ENCODE results near the gene SLC4A2. TPM values are rescaled to one million over a fixed set of nuclear protein-coding genes. Genes with fewer than 3 reads are reported as not detected.
A peak's percentile ranks its signal among the peaks of the same experiment; 100 is the strongest.

Gene SLC4A2
- total RNA-seq, 3 donors from 2014 or later (not counting 1 experiment from before 2014, with no cell fraction given), result 60.4 to 87.3 (median 66.1) TPM

GRCh38 chr7:151013356-151013732 is 46.0 kb upstream of the SLC4A2 start:
- no peaks in the 10 kb centered on the region for H3K9me3 Mint-ChIP-seq
- H3K27me3 Mint-ChIP-seq (ENCODE audit: low read depth in 2 of 2), result peaks cover 0 to 13% of the 10 kb centered on the region in 2 donors
- intact Hi-C loops (cut with micrococcal nuclease), result loop anchor here (1.0 to 10.0 kb wide), 3 partner anchors 36 to 349 kb away; partner anchors contain the start of gene KCNH2
- H3K4me3 ChIP-seq (ENCODE audit: low read length), result no peak overlapping the region
- peaks cover 79% of the 10 kb centered on the region for H3K4me1 ChIP-seq (ENCODE audit: control insufficient read depth, insufficient read depth, low read length)
- ATAC-seq (no peak), DNase-seq (no peak)
- peak overlapping the region; percentile 67 for H3K4me3 Mint-ChIP-seq
- peak overlapping the region; percentile 53 for H3K27ac ChIP-seq (ENCODE audit: low read length)
- H3K4me1 Mint-ChIP-seq, result peaks cover 56 to 84% of the 10 kb centered on the region in 2 donors
- H3K27me3 ChIP-seq (ENCODE audit: control insufficient read depth, insufficient read depth, low read length), result no peaks in the 10 kb centered on the region
- no peaks in the 10 kb centered on the region for H3K36me3 ChIP-seq (ENCODE audit: control insufficient read depth, insufficient read depth, low read length)
- H3K9me3 ChIP-seq (ENCODE audit: control insufficient read depth, insufficient read depth, low read length), result no peaks in the 10 kb centered on the region
- H3K36me3 Mint-ChIP-seq, result no peaks in the 10 kb centered on the region
- peak overlapping the region; percentile 94 to 95 for H3K27ac Mint-ChIP-seq
- whole genome bisulfite sequencing (ENCODE audit: insufficient coverage), result 17% methylated on average over 24 of the region's 26 CpGs
- TF ChIP-seq CTCF (IDR thresholded peaks at IDR 0.05), result no peak

- peak; percentile 20 for TF ChIP-seq CTCF (IDR thresholded peaks at IDR 0.05)
- DNase-seq (peak; percentile 86 to 99), ATAC-seq (peak; percentile 59 to 76 (median 75))
- 8% methylated on average over 54 of the region's 55 CpGs for WGBS (ENCODE audit: insufficient coverage)
- intact Hi-C loops (cut with micrococcal nuclease), result loop anchor here (1.0 to 10.0 kb wide), 3 partner anchors 37 to 349 kb away; partner anchors contain the start of gene KCNH2
- Histone ChIP-seq H3K36me3 (ENCODE audit: control insufficient read depth, insufficient read depth, low read length) (no peaks in the 10 kb centered on the region), H3K4me1 (ENCODE audit: control insufficient read depth, insufficient read depth, low read length) (peaks cover 77% of the 10 kb centered on the region), H3K27ac (ENCODE audit: low read length) (peak overlapping the region; percentile 85), H3K4me3 (ENCODE audit: low read length) (peak overlapping the region; percentile 44), H3K27me3 (ENCODE audit: control insufficient read depth, insufficient read depth, low read length) (no peaks in the 10 kb centered on the region), H3K9me3 (ENCODE audit: control insufficient read depth, insufficient read depth, low read length) (no peaks in the 10 kb centered on the region)
- H3K4me1 Mint-ChIP-seq, result peaks cover 56 to 84% of the 10 kb centered on the region in 2 donors
- peak overlapping the region; percentile 94 to 95 for H3K27ac Mint-ChIP-seq
- H3K4me3 Mint-ChIP-seq, result peak overlapping the region; percentile 97
- H3K9me3 Mint-ChIP-seq, result no peaks in the 10 kb centered on the region
- H3K27me3 Mint-ChIP-seq (ENCODE audit: low read depth in 2 of 2), result peaks cover 0 to 18% of the 10 kb centered on the region in 2 donors
- H3K36me3 Mint-ChIP-seq, result no peaks in the 10 kb centered on the region
Measured at GRCh38 chr7:151013733-151014497, 45.5 kb upstream of the SLC4A2 start.

GRCh38 chr7:151014950-151015349 is 44.4 kb upstream of the SLC4A2 start:
- 78% methylated on average over 8 of the region's 8 CpGs for WGBS (ENCODE audit: insufficient coverage)
- Mint-ChIP-seq H3K27ac (peak overlapping the region; percentile 94 to 95), H3K4me3 (peak overlapping the region; percentile 63), H3K9me3 (no peaks in the 10 kb centered on the region), H3K4me1 (peaks cover 63 to 83% of the 10 kb centered on the region in 2 donors), H3K36me3 (no peaks in the 10 kb centered on the region), H3K27me3 (ENCODE audit: low read depth in 2 of 2) (peaks cover 0 to 27% of the 10 kb centered on the region in 2 donors)
- no peak for ATAC-seq
- Histone ChIP-seq H3K4me3 (ENCODE audit: low read length) (no peak overlapping the region), H3K27me3 (ENCODE audit: control insufficient read depth, insufficient read depth, low read length) (peaks cover 10% of the 10 kb centered on the region), H3K4me1 (ENCODE audit: control insufficient read depth, insufficient read depth, low read length) (peaks cover 75% of the 10 kb centered on the region), H3K9me3 (ENCODE audit: control insufficient read depth, insufficient read depth, low read length) (no peaks in the 10 kb centered on the region), H3K36me3 (ENCODE audit: control insufficient read depth, insufficient read depth, low read length) (no peaks in the 10 kb centered on the region), H3K27ac (ENCODE audit: low read length) (no peak overlapping the region)
- no peak for TF ChIP-seq CTCF (IDR thresholded peaks at IDR 0.05)
- DNase-seq, result peak in 1 of 2 donors; percentile 62
- intact Hi-C loops (cut with micrococcal nuclease), result loop anchor here (5.0 to 10.0 kb wide), 3 partner anchors 38 to 350 kb away; partner anchors contain the start of gene KCNH2
